Calu3 (cell line): ENCODE measurements around the gene SMAD3. TPM values are rescaled to one million over a fixed set of nuclear protein-coding genes. Genes with fewer than 3 reads are reported as not detected.
"Not testable (repeated sequence)": the region's sequence is repeated elsewhere in the genome, so short reads cannot be mapped to it uniquely, and the experiment has no call there.

Source experiments
- BruUV-seq: library from RNA; stranded (reverse); fragments of 400-500 nt; replicated peaks from 2 replicates; lab custom pipeline; 2021; lab: Mats Ljungman, UMichigan
- CTCF ChIA-PET: fragments of 300-600 bp; sonication (Branson Sonifier 250); formaldehyde crosslinking; loops from one replicate; lab custom pipeline; 2022; ENCODE audit warnings: antibody characterized with exemption; lab: Charles Lee
- DNase-seq: peaks from one replicate; pipeline ENCODE4 v3.0.0; 2022
- H3K27ac Mint-ChIP-seq: one replicate; pipeline ENCODE4 v1.8.0; 2022; ENCODE audit warnings: mixed read lengths; ENCODE audit not compliant: unreplicated experiment
- H3K27me3 Mint-ChIP-seq: one replicate; pipeline ENCODE4 v1.8.0; 2022; ENCODE audit warnings: mixed read lengths; ENCODE audit not compliant: unreplicated experiment
- H3K36me3 Mint-ChIP-seq: one replicate; pipeline ENCODE4 v1.8.0; 2022; ENCODE audit warnings: mild to moderate bottlenecking, moderate library complexity, mixed read lengths; ENCODE audit not compliant: insufficient read depth, unreplicated experiment
- H3K4me1 Mint-ChIP-seq: one replicate; pipeline ENCODE4 v1.8.0; 2022; ENCODE audit warnings: mild to moderate bottlenecking, low read depth, mixed read lengths; ENCODE audit not compliant: unreplicated experiment
- H3K4me3 Mint-ChIP-seq: one replicate; pipeline ENCODE4 v1.8.0; 2022; ENCODE audit warnings: mild to moderate bottlenecking, low read depth, moderate library complexity, mixed read lengths; ENCODE audit not compliant: unreplicated experiment
- H3K9me3 Mint-ChIP-seq: one replicate; pipeline ENCODE4 v1.8.0; 2022; ENCODE audit warnings: low read depth, mixed read lengths; ENCODE audit not compliant: unreplicated experiment
- intact Hi-C: fragments of 100-400 bp; cut with micrococcal nuclease; formaldehyde crosslinking; loops from one replicate; pipeline ENCODE4 v1.10.0; 2022; ENCODE audit not compliant: unreplicated experiment
- total RNA-seq: library from RNA; stranded (reverse); gene quantifications from 2 replicates; pipeline ENCODE4 v1.2.3, GENCODE V29; 2022
- TF ChIP-seq, protein P1 (sequence below): fragments of 200-600 bp; IDR thresholded peaks from one replicate; pipeline ENCODE4 v1.8.0; 2022; ENCODE audit warnings: antibody characterized with exemption; ENCODE audit not compliant: unreplicated experiment

Gene SMAD3
- total RNA-seq, 1 experiment from 2014 or later, result 121 TPM

DNA sequence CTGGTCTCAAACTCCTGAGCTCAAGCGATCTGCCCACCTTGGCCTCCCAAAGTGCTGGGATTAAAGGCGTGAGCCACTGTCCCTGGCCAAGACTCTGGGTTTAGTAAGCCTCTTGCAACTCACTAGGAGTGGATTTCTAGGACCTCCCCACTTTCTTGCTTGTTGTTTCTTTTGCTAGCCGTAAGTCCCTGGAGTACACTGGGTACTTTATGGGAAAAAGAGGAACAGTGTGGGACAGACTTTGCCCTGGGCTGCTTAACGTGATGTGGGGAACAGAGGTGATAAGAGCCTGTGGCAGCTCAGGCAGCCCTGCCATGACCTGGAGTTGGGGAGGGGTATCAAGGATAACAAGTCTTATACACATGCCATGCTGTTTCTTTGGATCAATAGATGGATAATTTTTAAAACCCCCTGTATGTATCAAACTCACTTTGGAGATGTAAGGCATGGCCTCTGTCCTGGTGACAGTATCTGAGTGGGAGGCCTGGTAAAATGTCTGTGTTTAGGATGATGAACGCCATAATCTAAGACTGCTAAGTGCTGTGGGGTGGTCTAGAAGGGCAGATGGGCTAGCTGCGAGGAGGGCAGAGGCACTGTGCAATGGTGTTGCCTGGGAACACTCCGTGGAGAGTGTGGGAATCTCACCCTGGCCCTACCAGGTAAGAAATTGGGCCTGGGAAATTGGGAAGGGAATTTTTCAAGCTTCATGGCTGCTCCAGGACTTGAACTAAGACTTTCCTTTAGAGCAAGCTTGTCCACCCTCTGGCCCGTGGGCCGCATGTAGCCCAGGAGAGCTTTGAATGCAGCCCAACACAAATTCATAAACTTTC lies 54.8 kb downstream of the SMAD3 start:
- TF ChIP-seq, protein P1, sequence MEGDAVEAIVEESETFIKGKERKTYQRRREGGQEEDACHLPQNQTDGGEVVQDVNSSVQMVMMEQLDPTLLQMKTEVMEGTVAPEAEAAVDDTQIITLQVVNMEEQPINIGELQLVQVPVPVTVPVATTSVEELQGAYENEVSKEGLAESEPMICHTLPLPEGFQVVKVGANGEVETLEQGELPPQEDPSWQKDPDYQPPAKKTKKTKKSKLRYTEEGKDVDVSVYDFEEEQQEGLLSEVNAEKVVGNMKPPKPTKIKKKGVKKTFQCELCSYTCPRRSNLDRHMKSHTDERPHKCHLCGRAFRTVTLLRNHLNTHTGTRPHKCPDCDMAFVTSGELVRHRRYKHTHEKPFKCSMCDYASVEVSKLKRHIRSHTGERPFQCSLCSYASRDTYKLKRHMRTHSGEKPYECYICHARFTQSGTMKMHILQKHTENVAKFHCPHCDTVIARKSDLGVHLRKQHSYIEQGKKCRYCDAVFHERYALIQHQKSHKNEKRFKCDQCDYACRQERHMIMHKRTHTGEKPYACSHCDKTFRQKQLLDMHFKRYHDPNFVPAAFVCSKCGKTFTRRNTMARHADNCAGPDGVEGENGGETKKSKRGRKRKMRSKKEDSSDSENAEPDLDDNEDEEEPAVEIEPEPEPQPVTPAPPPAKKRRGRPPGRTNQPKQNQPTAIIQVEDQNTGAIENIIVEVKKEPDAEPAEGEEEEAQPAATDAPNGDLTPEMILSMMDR, result no peak
- H3K27me3 Mint-ChIP-seq, result no peaks in the 10 kb centered on the region
- no TSS peak for BruUV-seq
- H3K27ac Mint-ChIP-seq, result peak overlapping the region; percentile 80
- CTCF ChIA-PET, result interaction anchor here (1.0 to 1.2 kb wide), 5 partner anchors 14 to 104 kb away, joined by 3 to 5 read pairs (median 3); no protein-coding TSS in a partner anchor
- H3K9me3 Mint-ChIP-seq, result no peaks in the 10 kb centered on the region
- no peak for DNase-seq
- H3K4me1 Mint-ChIP-seq, result peaks cover 91% of the 10 kb centered on the region
- peak overlapping the region; percentile 30 for H3K4me3 Mint-ChIP-seq
- intact Hi-C loops, result no loop called here
- peaks cover 83% of the 10 kb centered on the region for H3K36me3 Mint-ChIP-seq

DNA sequence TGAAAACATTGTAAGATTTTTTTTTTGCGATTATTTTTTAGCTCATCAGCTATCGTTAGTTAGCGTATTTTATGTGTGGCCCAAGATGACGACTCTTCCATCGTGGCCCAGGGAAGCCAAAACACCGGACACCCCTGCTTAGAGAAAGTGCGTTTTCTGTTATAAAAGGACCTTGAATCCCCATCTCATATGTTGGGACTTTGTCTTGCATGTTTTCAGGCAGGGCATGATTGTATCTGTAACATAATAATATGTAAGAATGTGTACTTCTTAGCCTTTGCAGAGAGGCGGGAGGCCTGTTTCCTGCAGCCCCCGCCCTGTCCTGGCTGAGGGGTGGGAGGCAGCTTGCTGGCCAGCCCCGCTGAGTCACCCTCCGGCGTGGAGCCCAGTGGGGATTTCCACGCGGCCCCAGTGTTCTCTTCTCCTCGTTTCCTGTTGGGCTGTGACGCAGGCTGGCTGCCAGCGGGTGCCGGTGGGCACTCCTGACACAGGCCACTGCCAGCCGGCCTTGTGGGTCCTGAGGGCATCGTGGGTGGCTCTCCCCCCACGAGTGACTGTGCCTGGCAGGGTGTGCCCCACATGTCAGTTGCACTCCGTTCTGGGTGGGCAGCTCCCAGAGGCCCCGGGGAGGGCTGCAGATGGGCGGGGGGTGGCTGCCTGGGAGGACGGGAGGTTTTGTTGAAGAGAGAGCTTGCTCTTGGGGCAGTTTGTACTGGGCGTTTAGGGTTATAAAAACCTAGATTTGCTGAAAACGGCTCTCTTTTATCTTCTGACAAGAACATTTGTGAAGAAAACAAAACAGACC lies 55.6 kb downstream of the SMAD3 start:
- DNase-seq, result peak; percentile 79
- peaks cover 85% of the 10 kb centered on the region for H3K36me3 Mint-ChIP-seq
- H3K27me3 Mint-ChIP-seq, result no peaks in the 10 kb centered on the region
- CTCF ChIA-PET, result interaction anchor here (1.0 to 1.8 kb wide), 6 partner anchors 16 to 104 kb away, joined by 3 to 5 read pairs (median 4); no protein-coding TSS in a partner anchor
- TF ChIP-seq, protein P1, result no peak
- H3K4me3 Mint-ChIP-seq, result peak overlapping the region; percentile 30
- no peaks in the 10 kb centered on the region for H3K9me3 Mint-ChIP-seq
- peak overlapping the region; percentile 80 for H3K27ac Mint-ChIP-seq
- BruUV-seq, result no TSS peak
- H3K4me1 Mint-ChIP-seq, result peaks cover 91% of the 10 kb centered on the region
- intact Hi-C loops, result no loop called here

DNA sequence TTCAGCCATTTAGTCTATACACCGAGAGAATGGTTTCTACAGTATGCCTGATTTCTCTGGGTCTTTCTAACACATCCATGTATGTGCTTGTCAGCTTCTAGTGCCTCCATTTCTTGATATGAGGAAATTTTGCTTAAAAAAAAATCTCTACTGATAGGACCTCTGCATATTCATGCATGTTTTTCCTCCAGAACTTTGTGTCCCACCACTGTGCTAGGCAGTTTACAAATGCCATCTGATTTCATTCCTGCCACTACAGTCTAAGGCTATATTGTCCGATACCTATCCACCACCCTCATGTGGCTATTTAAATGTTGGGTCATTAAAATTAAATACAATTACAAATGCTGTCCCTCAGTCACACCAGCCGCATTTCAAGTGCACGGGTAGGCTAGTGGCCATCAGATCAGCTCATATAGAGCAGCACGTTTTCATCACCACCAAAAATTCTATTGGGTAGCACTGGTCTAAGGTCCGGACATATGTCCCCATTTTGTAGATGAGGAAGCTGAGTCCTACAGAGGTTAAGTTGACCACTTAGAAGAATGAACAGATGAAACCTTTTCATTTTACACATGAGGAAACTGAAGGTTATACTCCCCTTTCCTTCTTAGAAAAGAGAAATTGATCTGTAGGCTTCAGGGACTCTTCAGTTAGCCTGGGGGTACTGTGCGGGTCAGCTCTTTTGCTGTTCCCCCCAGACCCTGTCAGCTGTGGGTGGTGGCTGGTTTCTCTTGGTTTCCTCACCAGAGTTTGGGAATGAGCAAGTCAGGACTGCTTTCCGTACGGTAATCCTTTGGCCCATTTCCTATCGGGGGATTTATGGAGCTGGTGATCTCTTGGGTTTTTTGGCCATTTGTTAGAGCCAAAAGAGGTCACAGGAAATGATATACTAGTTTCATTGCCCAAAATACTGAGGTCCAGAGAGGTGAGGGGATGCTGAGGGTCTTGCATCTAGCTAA lies 56.5 kb downstream of the SMAD3 start:
- CTCF ChIA-PET, result interaction anchor here (0.6 to 1.8 kb wide), 6 partner anchors 26 to 291 kb away, joined by 3 to 5 read pairs (median 4); no protein-coding TSS in a partner anchor
- peaks cover 80% of the 10 kb centered on the region for H3K36me3 Mint-ChIP-seq
- H3K9me3 Mint-ChIP-seq, result no peaks in the 10 kb centered on the region
- no peak overlapping the region for H3K4me3 Mint-ChIP-seq
- peaks cover 91% of the 10 kb centered on the region for H3K4me1 Mint-ChIP-seq
- intact Hi-C loops, result no loop called here
- DNase-seq, result no peak
- H3K27me3 Mint-ChIP-seq, result no peaks in the 10 kb centered on the region
- BruUV-seq, result no TSS peak
- TF ChIP-seq, protein P1, result no peak
- H3K27ac Mint-ChIP-seq, result peak overlapping the region; percentile 80

DNA sequence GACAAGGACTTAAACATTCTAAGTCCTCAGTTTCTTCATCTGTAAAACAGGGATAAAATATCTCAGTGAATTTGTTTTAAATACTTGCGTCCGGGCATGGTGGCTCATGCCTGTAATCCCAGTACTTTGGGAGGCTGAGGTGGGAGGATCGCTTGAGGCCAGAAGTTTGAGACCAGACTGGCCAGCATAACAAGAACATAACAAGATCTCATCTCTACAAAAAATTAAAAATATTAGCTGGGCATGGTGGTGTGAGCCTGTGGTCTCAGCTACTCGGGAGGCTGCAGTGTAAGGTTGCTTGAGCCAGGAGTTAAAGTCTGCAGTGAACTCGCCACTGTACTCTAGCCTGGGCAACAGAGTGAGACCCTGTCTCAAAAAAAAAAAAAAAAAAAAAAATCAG lies 57.4 kb downstream of the SMAD3 start:
- CTCF ChIA-PET, result interaction anchor here (0.7 to 1.2 kb wide), 3 partner anchors 12 to 156 kb away, joined by 3 to 4 read pairs (median 3); no protein-coding TSS in a partner anchor

DNA sequence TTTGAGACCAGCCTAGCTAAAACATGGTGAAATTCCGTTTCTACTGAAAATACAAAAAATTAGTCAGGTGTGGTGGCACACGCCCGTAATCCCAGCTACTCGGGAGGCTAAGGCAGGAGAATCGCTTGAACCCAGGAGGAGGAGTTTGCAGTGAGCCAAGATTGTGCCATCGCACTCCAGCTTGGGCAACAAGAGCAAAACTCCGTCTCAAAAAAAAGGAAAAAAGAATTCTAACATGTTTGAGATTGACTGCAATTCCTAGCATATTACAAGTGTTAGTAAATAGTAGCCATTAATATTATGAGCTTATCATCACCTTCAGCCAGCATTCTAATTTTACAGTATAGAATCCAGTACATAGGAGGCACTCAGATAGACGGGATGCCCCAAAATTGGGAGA lies 57.9 kb downstream of the SMAD3 start:
- CTCF ChIA-PET, result interaction anchor here (1.0 to 1.2 kb wide), 2 partner anchors 12 to 25 kb away, joined by 3 read pairs; no protein-coding TSS in a partner anchor
- intact Hi-C loops, DNase-seq, H3K9me3 Mint-ChIP-seq, BruUV-seq, H3K27me3 Mint-ChIP-seq, H3K4me3 Mint-ChIP-seq, H3K27ac Mint-ChIP-seq: not testable (repeated sequence)
- Mint-ChIP-seq H3K36me3 (peaks cover 80% of the 10 kb centered on the region), H3K4me1 (peaks cover 91% of the 10 kb centered on the region)

More for the DNA sequence above, 57.4 kb downstream of the SMAD3 start:
- intact Hi-C loops, H3K27ac Mint-ChIP-seq, H3K27me3 Mint-ChIP-seq, H3K4me3 Mint-ChIP-seq, H3K9me3 Mint-ChIP-seq, DNase-seq, BruUV-seq: not testable (repeated sequence)
- Mint-ChIP-seq H3K4me1 (peaks cover 91% of the 10 kb centered on the region), H3K36me3 (peaks cover 80% of the 10 kb centered on the region)
